CMK (cell line): ENCODE results near the gene FIGLA.
"Not testable (repeated sequence)": the region's sequence is repeated elsewhere in the genome, so short reads cannot be mapped to it uniquely, and the experiment has no call there.

Experiments used
- DNase-seq: peaks from one replicate; pipeline ENCODE4 v3.0.0-alpha.2; 2010; ENCODE audit warnings: low read depth

Gene FIGLA

DNA sequence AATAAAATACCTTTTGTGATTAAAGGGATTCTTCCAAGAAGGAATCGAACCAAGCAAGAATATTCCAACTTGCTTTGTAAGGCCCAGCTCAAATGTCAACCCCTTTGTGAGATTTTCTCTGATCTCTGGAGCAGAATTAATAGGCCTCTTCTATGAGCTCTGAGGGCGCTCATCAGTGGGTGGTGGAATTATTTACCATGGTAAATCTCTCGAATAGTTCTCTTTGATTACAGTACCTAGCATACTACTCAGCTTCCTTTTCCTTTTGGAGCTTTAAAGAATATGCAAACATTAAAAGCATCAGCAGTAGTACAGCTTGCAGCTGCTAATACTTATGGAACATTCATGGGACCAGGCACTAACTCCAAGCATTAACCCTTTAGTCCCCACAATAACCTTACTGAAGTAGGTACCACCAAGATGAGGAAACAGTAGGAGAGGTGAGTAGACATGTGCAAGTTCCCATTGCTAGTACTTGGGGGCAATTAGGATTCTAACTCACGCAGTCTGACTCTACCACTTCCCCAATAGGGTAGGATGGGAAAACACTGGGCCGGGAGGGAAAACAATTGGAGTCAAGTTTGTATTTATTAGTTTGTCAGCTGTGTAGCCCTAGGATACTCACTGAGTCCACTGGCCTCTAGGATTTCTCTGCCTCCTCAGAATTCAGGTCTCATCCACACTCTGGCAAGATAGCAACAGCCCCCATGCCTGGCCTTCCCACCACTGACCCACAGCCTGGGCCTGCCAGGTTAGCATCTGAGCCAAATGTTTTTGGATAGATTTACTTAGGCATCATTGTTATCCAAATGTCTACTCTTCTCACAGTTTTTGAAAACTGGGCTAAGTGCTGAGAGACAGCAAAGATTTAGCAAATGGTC lies 44.1 kb downstream of the FIGLA start:
- no peak for DNase-seq

DNA sequence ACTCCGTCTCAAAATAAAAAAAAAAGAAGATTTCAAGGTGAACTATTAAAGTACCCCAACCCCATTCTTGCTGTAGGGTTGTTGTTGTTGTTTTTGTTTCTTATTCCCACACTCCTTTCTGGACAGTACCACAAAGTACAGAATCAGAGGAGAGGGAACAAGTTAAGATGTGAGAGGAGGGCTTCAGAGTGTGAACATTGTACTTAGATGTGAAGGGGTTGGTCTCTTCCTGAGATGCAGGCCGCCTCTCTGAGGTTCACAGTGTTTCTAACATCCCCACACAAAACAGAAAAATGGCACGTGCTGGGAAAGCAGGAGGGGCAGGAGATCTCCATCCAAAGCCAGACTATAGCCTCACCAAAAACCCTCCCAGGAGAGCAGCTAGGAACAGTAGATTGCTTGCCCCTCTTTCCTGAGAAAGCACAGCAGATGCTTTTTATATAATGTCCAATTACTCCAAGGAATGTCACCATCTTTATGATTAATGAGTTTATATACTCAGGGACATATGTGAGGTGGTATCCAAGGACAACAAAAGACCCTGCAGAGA lies 45.1 kb downstream of the FIGLA start:
- DNase-seq = no peak

DNA sequence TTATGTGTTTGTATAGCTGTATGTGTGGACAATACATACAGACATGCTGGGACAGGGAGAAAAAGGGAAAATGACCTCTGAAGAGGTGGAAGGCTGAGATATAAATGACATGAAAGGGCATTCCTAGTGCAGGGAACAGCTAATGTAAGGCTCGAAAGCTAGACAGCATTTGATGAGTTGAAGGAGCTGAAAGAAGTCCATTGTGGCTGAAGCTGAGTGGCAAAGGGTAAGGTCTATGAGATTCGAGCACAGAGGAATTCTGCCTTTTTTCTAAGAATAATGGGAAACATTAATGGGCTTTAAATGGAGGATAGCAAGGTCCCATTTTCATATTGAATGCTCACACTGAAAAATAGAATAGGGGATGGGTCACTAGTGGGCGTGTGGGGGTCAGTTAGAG lies 46.0 kb downstream of the FIGLA start:
- no peak for DNase-seq

DNA sequence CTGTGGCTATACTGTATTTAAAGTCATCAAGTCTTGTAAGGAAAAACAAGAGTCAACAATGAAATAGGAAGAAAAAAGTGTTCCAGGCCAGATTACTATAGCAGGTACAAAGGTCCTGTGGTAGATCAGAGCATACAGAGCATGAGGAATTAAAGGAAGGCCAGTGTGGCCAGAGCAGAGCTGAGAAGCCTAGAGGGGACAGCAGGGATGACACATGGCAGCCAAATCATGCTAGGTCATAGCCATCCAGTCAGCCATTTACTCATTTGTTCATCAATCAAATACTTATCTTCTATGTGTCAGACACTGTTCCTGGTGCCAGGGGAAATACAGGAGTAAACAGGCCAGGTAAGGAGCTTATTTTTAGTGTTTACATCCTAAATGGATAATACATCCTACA lies 46.8 kb downstream of the FIGLA start:
- DNase-seq = no peak

DNA sequence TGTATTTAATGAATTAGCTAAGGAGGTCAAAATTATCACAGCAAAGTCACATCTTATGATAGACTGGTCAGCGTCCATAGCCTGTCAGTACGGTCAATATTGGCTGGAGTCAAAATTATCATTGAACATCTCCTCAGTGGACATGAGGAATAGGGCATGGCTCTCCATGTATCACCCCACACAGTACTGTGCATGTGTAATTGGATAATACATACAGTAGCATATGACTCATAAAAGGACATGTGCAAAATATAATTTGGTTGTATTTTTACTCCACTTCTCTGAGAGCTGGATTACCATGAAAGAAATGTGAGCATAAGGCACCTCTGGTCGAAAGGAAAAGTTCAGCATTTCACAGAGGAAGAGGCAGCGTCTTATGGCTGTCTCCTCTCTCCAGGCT lies 47.4 kb downstream of the FIGLA start:
- DNase-seq = no peak

DNA sequence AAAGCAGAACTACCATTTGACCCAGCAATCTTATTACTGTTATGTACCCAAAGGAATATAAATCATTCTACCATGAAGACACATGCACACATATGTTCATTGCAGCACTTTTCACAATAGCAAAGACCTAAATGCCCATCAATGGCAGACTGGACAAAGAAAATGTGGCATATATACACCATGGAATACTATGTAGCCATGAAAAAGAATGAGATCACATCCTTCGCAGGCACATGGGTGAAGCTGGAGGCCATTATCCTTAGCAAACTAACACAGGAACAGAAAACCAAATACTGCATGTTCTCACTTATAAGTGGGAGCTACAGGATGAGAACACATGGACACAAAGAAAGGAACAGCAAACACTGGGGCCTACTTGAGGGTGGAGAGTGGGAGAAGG lies 51.0 kb downstream of the FIGLA start:
- DNase-seq = not testable (repeated sequence)

GRCh38 chr2:70738159-70738558 lies 52.3 kb downstream of the FIGLA start:
- DNase-seq = no peak

DNA sequence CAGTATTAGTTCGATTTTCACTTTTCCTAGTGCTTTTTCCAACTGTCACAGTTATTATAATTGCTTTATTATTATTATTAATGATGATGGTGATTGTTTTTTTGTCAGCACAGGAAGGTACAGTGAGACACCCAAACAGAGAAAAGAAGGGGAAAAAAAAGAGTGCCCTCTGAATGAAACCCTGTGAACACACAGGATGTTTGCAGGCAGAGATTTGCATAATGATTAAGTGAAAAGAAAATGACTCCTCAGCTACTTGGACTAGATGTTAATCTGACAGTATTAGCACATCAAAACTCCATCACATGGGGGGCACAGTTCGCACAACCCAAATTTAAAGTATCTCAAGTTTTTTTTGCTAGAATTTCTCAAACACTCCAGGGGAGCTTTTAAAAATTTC lies 55.4 kb downstream of the FIGLA start:
- DNase-seq = no peak

GRCh38 chr2:70733646-70734180 lies 56.7 kb downstream of the FIGLA start:
- DNase-seq = no peak

DNA sequence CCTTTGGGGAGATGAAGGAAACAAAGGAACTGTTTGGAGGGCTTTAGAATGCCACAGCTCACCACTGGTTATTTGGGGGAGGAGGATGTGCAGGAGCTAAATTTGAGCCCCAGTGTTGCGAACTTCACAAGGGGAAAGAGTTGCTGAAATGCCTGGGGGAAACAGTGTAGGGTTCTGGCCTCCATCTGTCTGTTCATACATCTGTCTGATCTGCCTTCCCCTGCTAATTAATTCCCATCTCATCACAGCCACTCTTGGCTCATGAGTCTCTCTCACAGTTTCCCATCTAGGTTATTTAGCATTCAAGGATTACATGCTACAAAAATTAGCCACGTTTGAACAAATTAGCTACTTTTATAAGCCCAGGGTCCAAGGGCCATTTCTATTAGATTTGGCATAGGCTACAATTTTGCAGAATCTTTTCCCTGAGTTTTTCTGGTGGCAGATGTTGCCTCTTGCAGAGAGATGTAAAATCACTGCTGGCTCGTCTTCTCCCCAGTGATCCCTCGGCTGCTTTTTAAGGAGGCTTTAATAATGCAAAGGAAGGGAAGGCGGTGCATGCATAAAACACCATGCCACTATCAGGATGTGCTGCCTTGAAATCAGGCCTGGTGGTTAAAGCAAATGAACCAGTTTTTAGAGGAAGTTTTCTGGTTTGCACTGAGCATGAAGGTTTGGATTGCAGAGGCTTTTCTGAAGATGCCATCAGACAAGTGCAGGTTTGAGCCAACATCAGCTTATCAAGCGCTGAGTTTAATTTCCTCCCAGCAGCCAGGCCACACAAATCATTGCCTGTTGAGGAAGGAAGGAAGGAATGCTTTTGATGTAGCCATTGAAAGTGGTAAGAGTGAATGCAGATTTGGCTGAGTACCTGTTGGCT lies 57.4 kb downstream of the FIGLA start:
- DNase-seq = no peak

DNA sequence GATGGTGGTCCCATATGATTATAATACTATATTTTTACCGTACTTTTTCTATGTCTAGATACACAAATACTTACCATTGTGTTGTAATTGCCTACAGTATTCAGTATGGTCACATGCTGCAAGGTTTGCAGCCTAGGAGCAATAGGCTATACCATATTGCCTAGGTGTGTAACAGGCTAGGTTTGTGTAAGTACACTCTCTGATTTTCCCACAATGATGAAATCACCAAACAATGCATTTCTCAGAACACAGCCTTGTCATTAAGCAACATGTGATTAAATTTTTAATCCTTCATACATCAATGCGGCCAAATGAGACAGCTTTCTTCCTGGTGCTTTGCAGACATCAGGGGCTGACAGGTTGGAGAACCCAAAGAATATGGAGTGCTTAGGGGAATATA lies 59.7 kb downstream of the FIGLA start:
- DNase-seq = no peak

DNA sequence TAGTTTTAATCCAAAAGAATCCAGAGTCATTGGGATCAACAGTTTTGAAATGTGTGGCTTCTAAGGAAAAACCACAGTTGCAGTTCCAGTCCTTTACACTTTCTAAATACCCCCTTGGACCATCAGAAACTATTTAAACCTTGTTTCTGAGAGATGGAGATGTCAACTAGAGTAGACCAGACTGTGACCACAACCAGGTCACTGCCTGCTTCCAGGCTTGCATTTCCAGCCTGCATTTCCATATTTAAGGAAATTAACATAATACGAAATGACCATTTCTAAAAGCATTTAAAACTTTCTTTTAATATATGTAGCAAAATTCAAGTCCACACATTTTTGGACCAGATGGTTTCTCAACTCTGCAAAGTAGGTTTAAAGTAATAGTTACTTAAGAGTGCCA lies 60.8 kb downstream of the FIGLA start:
- DNase-seq = no peak

DNA sequence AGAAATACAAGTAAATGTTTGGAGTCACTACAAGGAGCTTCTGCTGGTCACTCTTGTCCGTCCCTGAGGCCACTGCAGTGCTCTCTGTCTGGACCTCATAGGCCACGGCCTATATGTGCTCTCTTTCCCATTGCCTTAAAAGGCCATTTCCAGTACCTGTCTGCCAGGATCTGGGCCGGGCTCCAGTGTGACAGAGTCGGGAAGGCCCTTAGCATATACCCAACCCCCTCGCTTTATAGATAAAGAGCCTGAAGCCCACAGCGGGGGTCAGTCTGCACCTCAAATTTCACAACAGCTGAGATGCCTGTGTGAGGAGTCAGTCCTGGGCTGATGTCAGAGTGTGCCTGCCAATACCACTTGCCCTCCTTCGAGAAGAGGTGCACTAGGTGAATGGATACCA lies 62.3 kb downstream of the FIGLA start:
- DNase-seq = no peak
